HG02970 (cell line): ENCODE measurements around the gene FBXO47.

Experiments
- ATAC-seq: cut with Tn5 transposase; IDR thresholded peaks from one replicate; pipeline ENCODE4 v1.9.1; 2021; ENCODE audit warnings: mild to moderate bottlenecking, moderate library complexity, moderate number of reproducible peaks; ENCODE audit not compliant: unreplicated experiment, low FRiP score

Gene FBXO47

GRCh38 chr17:38967290-38967738 lies at the start of gene FBXO47:
Gene FBXO47 (minus strand): TSS chr17:38967403. CDS start chr17:38963025, 4,378 bp downstream.
- ATAC-seq, result no peak

GRCh38 chr17:39016193-39017153 lies 49.3 kb upstream of the FBXO47 start:
- no peak for ATAC-seq

DNA sequence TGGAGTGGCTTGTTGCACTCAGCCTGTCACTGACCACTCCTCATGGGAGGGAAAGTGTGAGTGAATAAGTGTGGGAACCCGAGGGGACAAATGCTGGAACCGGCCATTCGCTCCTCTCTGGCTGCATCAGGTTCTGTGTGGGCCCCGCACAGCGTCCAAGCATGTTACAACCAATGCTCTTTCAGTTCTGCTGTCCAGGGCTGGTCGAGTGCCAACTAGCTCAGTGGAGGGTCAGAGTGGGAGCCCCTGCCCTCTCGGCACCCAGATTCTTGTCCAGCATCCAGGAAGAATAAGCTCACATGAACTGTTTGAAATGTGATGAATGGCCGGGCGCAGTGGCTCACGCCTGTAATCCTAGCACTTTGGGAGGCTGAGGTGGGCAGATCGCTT lies 48.3 kb upstream of the FBXO47 start:
- no peak for ATAC-seq

DNA sequence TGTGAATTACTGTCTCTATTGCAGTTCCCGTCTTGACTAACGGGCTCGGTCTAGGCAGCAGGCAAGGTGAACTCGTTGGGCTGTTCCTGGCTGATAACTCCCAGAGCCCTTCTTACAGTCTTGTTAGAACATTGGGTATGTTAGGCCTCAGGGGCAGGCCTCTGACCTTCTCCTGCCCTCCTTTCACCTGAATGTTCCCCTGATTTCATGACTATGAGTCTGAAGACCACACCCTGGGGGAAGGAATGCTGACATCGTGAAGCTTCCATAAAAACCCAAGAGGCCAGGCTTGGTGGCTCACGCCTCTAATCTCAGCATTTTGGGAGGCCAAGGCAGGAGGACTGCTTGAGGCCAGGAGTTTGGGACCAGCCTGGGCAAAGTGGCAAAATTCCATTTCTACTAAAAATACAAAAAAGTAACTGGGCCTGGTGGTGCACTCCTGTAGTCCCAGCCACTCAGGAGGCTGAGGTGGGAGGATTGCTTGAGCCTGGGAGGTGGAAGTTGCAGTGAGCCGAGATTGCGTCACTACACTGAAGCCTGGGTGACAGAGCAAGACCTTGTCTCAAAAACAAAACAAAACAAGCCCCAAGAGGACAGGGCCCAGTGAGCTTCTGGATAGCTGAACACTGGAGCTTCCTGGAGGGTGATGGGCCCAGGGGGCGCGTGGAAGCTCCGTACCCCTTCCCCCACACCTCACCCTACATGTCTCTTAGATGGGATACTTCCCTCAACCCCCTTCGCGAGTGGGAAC lies 47.8 kb upstream of the FBXO47 start:
- no peak for ATAC-seq

GRCh38 chr17:39014044-39014794 lies 47.0 kb upstream of the FBXO47 start:
- no peak for ATAC-seq

DNA sequence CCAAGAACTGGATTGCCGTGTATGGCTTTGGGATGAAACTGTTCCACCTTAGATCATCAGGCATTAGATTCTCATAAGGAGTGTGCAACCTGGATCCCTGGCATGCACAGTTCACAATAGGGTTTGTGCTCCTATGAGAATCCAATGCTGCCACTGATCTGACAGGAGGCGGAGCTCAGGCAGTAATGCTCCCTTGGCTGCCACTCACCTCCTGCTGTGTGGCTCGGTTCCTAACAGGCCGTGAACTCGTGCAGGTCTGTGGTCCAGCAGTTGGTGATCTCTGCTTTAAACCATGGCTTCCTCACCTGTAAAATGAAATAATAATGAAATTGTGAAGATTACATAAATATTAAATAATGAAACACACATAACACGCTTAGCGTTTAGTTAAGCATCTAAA lies 45.5 kb upstream of the FBXO47 start:
- no peak for ATAC-seq

- no peak for ATAC-seq
Observed at GRCh38 chr17:39011907-39012468, 44.8 kb upstream of the FBXO47 start.

- no peak for ATAC-seq
Observed at GRCh38 chr17:39009581-39010001, 42.4 kb upstream of the FBXO47 start.

- no peak for ATAC-seq
Observed at GRCh38 chr17:39008633-39009032, 41.4 kb upstream of the FBXO47 start.

DNA sequence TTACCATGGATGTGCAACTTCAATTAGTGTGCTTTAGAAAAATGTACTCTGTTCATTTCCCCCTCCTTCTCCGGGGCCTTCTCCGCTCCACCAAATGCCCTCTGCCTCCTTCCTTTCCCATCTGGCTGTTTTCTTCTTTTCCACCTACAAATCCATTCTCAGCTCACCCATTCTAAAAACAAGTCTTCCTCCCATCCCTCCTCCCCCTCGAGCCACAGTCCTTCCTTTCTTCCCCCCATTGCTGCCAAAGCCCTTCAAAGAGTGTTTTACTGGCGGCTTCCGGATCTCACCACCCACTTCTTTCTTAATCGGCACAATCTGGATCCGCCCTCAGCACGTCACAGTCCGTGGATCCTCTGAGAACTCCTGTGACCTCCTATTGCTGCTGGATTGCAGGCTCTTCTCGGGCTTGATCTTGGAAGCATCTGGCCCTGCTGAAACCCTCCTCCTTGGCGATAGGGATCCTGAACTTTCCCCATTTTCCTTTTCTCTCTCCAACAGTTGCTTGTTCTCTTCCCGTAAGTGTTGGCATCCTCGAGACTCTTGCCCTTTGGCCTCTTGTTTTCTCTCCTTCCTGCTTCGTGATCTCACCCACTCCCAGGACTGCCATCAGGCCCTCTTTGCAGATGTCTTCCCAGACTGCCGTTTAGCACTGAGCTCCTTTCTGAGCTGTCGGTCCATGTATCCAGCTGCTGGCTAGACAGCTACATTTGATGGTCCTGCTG lies 36.0 kb upstream of the FBXO47 start:
- no peak for ATAC-seq

DNA sequence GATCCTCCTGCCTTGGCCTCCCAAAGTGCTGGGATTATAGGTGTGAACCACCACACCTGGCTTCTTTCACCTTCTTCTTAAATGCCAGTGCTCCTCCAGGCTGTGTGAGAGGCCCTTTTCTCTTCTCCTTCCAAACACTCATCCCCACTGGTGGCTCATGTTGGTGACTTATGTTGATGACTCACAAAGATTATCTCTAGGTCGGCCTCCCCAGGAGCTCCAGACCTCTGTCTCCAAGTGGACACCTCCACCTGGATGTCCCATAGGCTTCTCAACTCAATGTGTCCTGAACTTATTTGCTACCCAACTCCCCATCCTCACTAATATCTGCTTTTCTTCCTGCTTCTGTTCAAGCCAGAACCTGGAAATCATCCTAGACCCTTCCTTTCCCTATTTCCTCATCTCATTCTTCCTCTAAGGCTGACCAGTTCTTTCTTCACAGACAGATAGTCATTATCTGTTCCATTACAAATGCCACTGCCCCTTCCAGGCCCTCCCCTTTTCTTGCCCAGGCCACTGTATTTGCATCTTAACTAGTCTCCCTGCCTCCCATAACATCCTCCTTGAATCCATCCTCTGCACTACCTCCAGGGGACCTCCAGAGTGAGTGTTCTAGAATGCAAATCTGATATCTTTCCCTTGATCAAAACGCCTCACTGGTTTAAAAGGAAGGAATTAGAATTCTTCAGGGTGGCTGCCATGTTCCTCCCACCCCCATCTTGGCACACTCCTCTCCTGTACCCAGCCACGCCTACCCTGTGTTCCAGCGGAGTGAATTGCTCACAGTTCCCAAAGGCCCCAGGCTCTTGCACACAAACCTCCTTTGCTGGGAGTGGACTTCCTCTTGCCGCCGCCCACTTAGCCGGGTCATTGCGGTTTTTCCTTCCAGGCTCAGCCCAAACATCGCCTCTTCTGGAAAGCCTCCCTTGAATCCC lies 34.8 kb upstream of the FBXO47 start:
- no peak for ATAC-seq

- ATAC-seq, result no peak
Observed at GRCh38 chr17:39000021-39000601, 32.9 kb upstream of the FBXO47 start.

GRCh38 chr17:38996660-38997337 lies 29.6 kb upstream of the FBXO47 start:
- ATAC-seq, result no peak

DNA sequence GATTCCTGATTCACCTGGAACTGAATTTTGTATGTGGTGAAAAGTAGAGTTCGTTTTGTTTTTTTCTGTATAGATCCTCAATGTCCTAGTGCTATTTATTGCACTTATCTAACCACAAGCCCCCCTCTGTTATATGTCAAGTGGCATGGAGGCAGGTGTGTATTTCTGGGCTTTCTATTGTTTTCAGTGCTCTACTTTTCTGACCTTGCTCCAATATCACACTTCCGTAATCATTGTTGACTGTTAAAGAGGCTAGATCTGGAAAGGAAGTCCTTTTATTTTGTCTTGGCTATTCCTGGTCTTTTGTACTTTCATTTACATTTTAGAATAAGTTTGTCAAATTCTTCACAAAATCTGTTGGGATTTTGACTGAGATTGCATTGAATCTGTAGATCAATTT lies 26.8 kb upstream of the FBXO47 start:
- no peak for ATAC-seq

DNA sequence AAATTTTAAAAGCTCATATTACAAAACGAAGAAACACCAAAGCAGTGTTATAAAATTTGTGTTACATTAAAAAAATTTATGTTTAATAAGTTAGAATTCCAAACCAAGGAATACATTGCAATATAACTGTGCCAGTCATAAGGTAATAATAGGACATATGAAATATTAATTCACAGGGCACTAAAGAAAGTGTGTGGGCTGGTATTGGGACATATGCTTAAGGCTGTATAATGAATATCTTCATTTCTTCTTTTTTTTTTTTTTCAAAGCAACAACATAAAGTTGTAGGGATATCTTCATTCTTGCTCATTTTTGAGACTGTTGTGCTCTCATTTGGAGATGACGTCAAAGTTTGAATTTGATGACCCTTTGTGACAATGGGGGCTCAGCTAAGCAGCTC lies 17.5 kb upstream of the FBXO47 start:
- ATAC-seq, result no peak

GRCh38 chr17:38982858-38983746 lies 15.9 kb upstream of the FBXO47 start:
- no peak for ATAC-seq

DNA sequence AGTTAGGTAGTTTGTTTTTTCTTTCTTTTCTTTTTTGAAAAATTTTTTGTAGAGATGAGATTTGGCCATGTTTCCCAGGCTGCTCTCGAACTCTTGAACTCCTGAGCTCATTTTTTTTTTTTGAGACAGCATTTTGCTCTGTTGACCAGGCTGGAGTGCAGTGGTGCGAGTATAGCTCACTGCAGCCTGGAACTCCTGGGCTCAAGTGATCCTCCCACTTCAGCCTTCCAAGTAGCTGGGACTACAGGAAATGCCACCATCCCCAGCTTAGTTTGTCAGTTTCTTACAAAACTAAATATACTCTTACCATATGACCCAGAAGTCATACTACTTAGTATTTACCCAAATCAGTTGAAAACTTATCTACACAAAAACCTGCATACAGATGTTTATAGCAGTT lies 14.4 kb upstream of the FBXO47 start:
- no peak for ATAC-seq
